ENCODE data around the gene SFRP2.
A peak's percentile ranks its signal among the peaks of the same experiment; 100 is the strongest.

The SFRP2 gene

GRCh38 chr4:153766758-153767157 is 22.1 kb downstream of the SFRP2 start:
- no peak for DNase-seq (ENCODE audit: low spot score)

GRCh38 chr4:153765894-153766293 is 23.0 kb downstream of the SFRP2 start:
- no peak for DNase-seq (ENCODE audit: low spot score)

- no peak for DNase-seq (ENCODE audit: low spot score)
These were observed 24.1 kb downstream of the SFRP2 start for GRCh38 chr4:153764601-153765368.

DNA sequence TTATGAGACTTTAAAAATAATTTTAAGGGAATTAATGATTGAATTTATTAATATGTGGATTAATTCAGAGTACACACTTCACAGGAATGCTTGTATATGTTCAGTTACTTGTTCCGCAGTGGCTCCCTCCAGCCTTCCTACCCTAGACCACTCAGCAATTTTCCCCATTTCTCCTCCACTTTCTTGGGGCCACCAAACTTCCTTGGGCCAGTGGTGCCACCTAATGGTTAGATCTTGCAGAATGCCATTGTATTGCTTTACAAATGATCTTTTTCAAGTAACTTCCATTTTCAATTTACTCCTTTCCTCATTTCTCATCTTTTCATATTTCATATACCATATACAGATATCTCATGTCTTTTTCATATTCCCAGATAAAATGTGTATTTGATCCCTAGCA is 25.5 kb downstream of the SFRP2 start:
- no peak for DNase-seq (ENCODE audit: low spot score)

- DNase-seq (ENCODE audit: low spot score) = no peak
These were observed 29.2 kb downstream of the SFRP2 start, which contains the start of gene RNF175 for GRCh38 chr4:153759407-153760316. TSS of gene RNF175 (minus strand) at chr4:153760024. CDS start at chr4:153759862, 162 bp downstream.

DNA sequence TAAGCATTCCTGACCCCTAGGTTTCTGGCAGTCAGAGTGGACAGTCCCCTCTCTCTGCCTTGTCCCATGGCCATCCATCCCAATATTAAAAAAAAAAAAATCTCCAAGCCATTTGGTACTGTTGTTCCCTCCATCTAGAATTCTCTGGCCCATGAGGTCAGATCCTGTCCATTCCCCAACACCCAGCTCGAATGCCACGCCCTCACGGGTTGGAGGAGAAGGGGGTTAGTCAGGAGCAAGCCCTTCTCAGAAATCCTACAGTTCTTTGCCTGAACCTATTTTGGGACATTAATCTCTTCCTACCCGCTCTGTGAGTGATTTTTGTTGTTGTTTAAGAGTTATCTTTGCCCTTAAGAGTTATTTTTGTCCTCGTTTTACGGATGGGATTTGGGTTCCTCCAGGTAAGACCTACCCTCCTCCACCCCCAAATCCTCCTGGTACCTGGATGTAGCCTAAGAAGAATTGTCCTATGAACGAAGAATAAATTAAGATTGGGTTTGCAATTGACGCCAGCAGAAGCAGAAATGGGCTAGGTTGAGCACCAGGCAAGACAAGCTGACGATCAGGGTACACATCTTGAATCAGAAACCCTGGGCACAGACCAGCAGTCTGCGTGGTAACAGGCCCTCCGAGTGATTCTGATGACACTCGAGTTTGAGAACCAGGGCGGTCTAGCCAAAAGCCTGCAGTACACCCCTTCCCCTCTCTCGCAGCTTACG is 30.0 kb downstream of the SFRP2 start:
- no peak for DNase-seq (ENCODE audit: low spot score)

DNA sequence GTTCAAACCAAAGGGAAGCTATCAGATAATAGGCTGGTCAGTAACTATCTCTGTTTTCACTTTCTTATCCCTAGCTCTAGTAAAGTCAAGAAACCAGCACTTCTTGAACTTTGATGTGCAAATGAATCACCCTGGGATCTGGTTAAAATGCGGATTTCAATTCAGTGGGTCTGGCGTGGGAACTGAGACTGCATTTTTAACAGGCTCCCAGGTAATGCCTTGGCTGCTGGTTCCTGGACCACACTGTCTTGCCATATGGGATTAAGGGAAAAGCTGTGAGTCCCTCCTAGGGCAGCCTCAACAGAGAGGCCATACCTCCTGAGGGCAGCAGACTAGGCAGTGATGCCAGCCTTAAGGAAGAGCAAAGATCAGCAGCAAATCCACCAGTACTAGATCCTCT is 30.7 kb downstream of the SFRP2 start:
- DNase-seq (ENCODE audit: low spot score) = no peak

GRCh38 chr4:153757407-153757806 is 31.5 kb downstream of the SFRP2 start:
- no peak for DNase-seq (ENCODE audit: low spot score)

GRCh38 chr4:153755186-153755585 is 33.7 kb downstream of the SFRP2 start:
- no peak for DNase-seq (ENCODE audit: low spot score)

DNA sequence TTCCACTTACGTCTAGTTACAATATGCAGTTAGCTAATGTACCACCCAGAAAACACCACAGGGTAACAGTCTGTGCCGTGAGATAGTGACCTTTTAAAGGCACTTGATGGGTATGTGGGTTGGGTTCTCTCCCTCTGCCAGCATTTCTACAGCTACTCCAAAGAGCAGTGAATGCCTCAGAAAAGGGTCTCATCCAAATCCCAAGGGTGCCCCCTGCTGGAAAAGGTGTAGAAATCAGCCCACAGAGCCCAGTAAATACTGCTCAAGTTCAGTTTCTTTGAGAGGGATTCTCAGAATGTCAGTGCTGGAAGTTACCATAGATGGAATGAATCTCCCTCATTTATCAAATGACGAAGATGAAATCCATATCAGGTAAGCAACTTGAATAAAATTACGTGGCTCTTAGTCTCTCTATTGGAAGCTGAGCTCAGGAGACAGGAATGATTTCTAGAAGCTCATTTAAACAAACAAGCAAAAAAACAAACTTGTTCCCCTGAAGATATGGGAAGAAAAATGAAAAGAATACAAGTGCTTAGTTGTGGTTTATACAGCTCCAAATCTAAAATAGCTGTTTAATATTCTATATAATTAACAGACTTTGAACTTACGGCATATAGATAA is 38.6 kb downstream of the SFRP2 start:
- DNase-seq (ENCODE audit: low spot score) = peak; percentile 84

- DNase-seq (ENCODE audit: low spot score) = no peak
These were observed 40.5 kb downstream of the SFRP2 start for GRCh38 chr4:153748378-153748777.

DNA sequence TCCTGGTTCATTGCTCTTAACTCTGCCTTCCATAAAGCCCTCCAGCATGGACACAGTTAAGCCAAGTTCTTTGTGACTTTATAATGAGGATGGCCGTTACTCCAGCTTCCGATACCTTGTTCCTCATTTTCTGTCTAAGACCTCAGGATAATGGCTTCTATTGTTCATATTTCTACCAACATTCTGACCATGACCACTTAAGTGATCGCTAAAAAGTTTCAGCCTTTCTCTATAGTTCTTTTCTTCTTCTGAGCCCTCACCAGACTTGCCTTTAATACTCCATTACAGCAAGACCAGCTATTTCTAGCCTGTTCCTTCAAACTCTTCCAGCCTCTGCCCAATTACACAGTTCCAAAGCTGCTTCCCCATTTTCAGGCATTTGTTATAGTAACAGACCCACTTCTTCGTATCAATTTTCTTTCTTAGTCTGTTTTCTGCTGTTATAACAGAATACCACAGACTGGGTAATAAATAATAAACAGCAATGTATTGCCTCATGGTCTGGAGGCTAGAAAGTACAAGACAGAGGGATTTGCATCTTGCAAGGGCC is 41.4 kb downstream of the SFRP2 start:
- DNase-seq (ENCODE audit: low spot score) = no peak

GRCh38 chr4:153745651-153746050 is 43.2 kb downstream of the SFRP2 start:
- DNase-seq (ENCODE audit: low spot score) = no peak

DNA sequence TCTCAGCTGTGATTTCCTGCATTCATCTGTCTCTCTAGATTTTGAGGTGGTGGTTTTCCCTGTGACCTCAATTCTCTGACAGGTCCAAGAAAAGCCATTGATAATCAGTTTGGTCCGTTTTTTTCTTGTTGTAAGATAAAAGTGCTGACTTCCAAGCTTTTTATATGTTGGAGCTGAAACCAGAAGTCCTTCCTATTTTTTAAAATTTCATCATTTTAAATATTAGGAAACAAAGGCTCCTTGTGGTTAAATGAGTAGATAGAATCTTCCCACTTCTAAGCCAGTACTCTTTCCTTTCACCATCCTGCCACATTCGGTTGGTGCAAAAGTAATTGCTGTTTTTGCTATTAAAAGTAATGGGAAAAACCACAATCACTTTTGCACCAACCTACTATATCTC is 47.3 kb downstream of the SFRP2 start:
- no peak for DNase-seq (ENCODE audit: low spot score)

- no peak for DNase-seq (ENCODE audit: low spot score)
These were observed 52.9 kb downstream of the SFRP2 start for GRCh38 chr4:153735906-153736461.

- no peak for DNase-seq (ENCODE audit: low spot score)
These were observed 55.0 kb downstream of the SFRP2 start for GRCh38 chr4:153733751-153734448.

DNA sequence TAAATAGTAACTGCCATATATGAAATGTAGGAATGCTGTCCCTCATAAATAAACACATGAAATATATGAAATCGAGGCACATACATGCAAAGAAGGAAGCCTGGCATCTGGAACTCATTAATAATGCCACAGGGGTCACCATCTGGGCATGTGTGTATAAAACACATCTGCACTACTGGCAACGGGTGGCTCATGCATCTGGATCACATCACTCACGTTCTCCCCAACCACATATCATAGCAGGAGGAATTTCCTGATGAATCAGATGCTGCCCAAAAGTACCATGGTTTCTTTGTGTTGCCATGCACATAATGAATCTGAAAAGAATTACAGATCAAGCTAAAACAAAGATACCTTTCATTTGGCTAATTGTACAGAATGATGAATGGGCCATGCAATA is 57.6 kb downstream of the SFRP2 start:
- DNase-seq (ENCODE audit: low spot score) = peak; percentile 40

All from kidney capillary endothelial cell (primary cell).